LNCaP clone FGC (cell line): ENCODE measurements around the gene RAB3GAP1.

ENCODE experiments used
- DNase-seq: peaks from one replicate; pipeline ENCODE4 v3.0.0-alpha.2; 2011; ENCODE audit warnings: low read depth
- H3K4me3 ChIP-seq: 2 replicates; pipeline ENCODE4 v1.5.1; 2011; ENCODE audit warnings: mild to moderate bottlenecking, low read depth, low read length, control low read depth
- CTCF ChIP-seq: IDR thresholded peaks from 2 replicates; pipeline ENCODE4 v1.5.1; 2012; ENCODE audit warnings: mild to moderate bottlenecking; ENCODE audit not compliant: control insufficient read depth, insufficient read depth; ENCODE audit errors: extremely low read depth

The RAB3GAP1 gene

GRCh38 chr2:135187270-135187669, 135.2 kb downstream of the RAB3GAP1 start:
- no peak overlapping the region for H3K4me3 ChIP-seq
- DNase-seq, result no peak
- TF ChIP-seq CTCF, result no peak

DNA sequence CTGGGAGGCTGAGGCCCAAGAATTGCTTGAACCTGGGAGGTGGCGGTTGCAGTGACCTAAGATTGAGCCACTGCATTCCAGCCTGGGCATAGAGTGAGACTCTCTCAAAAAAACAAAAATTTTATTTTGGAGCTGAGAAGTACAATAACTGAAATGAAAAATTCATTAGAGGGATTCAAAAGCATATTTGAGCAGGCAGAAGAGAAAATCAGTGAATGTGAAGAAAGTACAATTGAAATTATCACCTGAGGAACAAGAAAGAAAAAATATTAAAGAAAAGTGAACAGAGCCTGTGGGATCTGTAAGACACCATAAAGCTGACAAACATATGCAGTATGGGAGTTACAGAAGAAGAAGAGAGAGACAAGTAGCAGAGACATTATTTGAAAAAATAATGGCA, 137.1 kb downstream of the RAB3GAP1 start:
- no peak overlapping the region for H3K4me3 ChIP-seq
- DNase-seq, result no peak
- no peak for TF ChIP-seq CTCF

- no peak overlapping the region for H3K4me3 ChIP-seq
- no peak for DNase-seq
- TF ChIP-seq CTCF, result no peak
These were observed 138.7 kb downstream of the RAB3GAP1 start for GRCh38 chr2:135190799-135191198.

- TF ChIP-seq CTCF, result no peak
- no peak overlapping the region for H3K4me3 ChIP-seq
- no peak for DNase-seq
These were observed 146.4 kb downstream of the RAB3GAP1 start for GRCh38 chr2:135198481-135198880.

GRCh38 chr2:135202751-135203150, 150.7 kb downstream of the RAB3GAP1 start:
- peak; percentile 44 for DNase-seq
- TF ChIP-seq CTCF, result no peak
- no peak overlapping the region for H3K4me3 ChIP-seq

- no peak overlapping the region for H3K4me3 ChIP-seq
- TF ChIP-seq CTCF, result no peak
- no peak for DNase-seq
These were observed 151.9 kb downstream of the RAB3GAP1 start for GRCh38 chr2:135203944-135204343.

DNA sequence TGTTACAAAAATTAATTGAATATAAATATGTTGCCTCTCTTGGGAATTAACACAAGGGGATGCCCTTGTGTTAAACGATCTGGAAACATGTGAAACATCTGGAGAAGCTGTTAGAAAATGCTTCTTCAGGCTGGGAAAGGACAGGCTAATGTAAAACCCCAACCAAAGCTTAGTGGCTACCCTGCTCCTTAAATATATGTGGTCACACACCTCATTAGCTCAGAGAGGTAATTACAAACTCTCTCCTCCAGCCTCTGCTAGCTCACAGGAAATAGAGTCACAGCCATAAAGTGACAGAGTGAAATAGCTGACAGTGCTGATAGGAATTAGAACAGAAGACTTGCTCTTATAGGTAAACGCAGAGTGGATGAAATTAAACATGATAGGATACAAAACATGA, 155.9 kb downstream of the RAB3GAP1 start:
- no peak for DNase-seq
- no peak overlapping the region for H3K4me3 ChIP-seq
- TF ChIP-seq CTCF, result no peak
